IMR-90 (cell line): Measurements from ENCODE around the gene ROBO1. TPM values are rescaled to one million over a fixed set of nuclear protein-coding genes. Genes with fewer than 3 reads are reported as not detected.

Experiments used
- ATAC-seq: fragments of 200-7000 bp; cut with Tn5 transposase; 2 replicates; pipeline ENCODE4 v1.9.1; 2020; ENCODE audit warnings: low read depth, mild to moderate bottlenecking, moderate library complexity
- BruUV-seq: library from RNA; stranded (reverse); fragments of 400-500 nt; replicated peaks from 2 replicates; lab custom pipeline; 2021; lab: Mats Ljungman, UMichigan
- CTCF ChIA-PET: fragments of 300-600 bp; formaldehyde crosslinking; extraction: SDS; loops from one replicate; lab custom pipeline; 2021; ENCODE audit warnings: antibody characterized with exemption; lab: Yijun Ruan, JAX
- POLR2A ChIA-PET: fragments of 300-600 bp; sonication (Branson Sonifier 250); formaldehyde crosslinking; loops from one replicate; lab custom pipeline; 2022; ENCODE audit warnings: antibody characterized with exemption; ENCODE audit not compliant: unreplicated experiment; lab: Charles Lee
- DNase-seq: peaks from one replicate; pipeline ENCODE4 v3.0.0; 2013
- H2AFZ ChIP-seq: replicated peaks from 2 replicates; pipeline ENCODE3; 2013; ENCODE audit warnings: low read length, mild to moderate bottlenecking; ENCODE audit not compliant: poor library complexity
- H2AK5ac ChIP-seq: 2 replicates; pipeline ENCODE4 v1.6.1; 2013; ENCODE audit warnings: low read depth, low read length, inconsistent platforms
- H2AK9ac ChIP-seq: replicated peaks from 2 replicates; pipeline ENCODE3; 2013; ENCODE audit warnings: mild to moderate bottlenecking, low read depth, low read length, moderate library complexity; ENCODE audit not compliant: poor library complexity
- H2BK120ac ChIP-seq: 2 replicates; pipeline ENCODE4 v1.6.1; 2013; ENCODE audit warnings: low read depth, low read length, inconsistent platforms
- H2BK15ac ChIP-seq: 3 replicates; pipeline ENCODE4 v1.6.1; 2013; ENCODE audit warnings: low read depth, low read length, inconsistent platforms
- H2BK20ac ChIP-seq: 2 replicates; pipeline ENCODE4 v1.6.1; 2013; ENCODE audit warnings: low read depth, mild to moderate bottlenecking, inconsistent platforms, low read length, moderate library complexity
- H2BK5ac ChIP-seq: 2 replicates; pipeline ENCODE4 v1.6.1; 2013; ENCODE audit warnings: mild to moderate bottlenecking, low read depth, low read length, inconsistent platforms; ENCODE audit not compliant: poor library complexity, severe bottlenecking
- H3K14ac ChIP-seq: replicated peaks from 2 replicates; pipeline ENCODE4 v1.6.1; 2013; ENCODE audit warnings: low read depth, low read length, inconsistent platforms
- H3K18ac ChIP-seq: 2 replicates; pipeline ENCODE4 v1.6.1; 2013; ENCODE audit warnings: low read depth, low read length, control low read depth
- H3K23ac ChIP-seq: 2 replicates; pipeline ENCODE4 v1.6.1; 2013; ENCODE audit warnings: low read depth, low read length, inconsistent platforms
- H3K27ac ChIP-seq: 2 replicates; pipeline ENCODE4 v1.5.1; 2013; ENCODE audit warnings: mild to moderate bottlenecking, control low read depth, low read length; ENCODE audit not compliant: insufficient read depth
- H3K27me3 ChIP-seq: 2 replicates; pipeline ENCODE4 v1.6.1; 2013; ENCODE audit warnings: low read length; ENCODE audit not compliant: control insufficient read depth, insufficient read depth
- H3K36me3 ChIP-seq: 2 replicates; pipeline ENCODE4 v1.6.1; 2013; ENCODE audit warnings: low read length, mixed read lengths; ENCODE audit not compliant: control insufficient read depth, insufficient read depth
- H3K4ac ChIP-seq: 2 replicates; pipeline ENCODE4 v1.6.1; 2013; ENCODE audit warnings: low read depth, low read length, inconsistent platforms
- H3K4me1 ChIP-seq: 2 replicates; pipeline ENCODE4 v1.6.1; 2013; ENCODE audit warnings: low read length, mixed read lengths; ENCODE audit not compliant: control insufficient read depth, insufficient read depth
- H3K4me2 ChIP-seq: 2 replicates; pipeline ENCODE4 v1.6.1; 2013; ENCODE audit warnings: low read depth, mild to moderate bottlenecking, control low read depth, low read length, moderate library complexity
- H3K4me3 ChIP-seq: 2 replicates; pipeline ENCODE4 v1.5.1; 2013; ENCODE audit warnings: low read depth, mild to moderate bottlenecking, control low read depth, low read length, moderate library complexity; ENCODE audit not compliant: insufficient read depth
- H3K56ac ChIP-seq: 2 replicates; pipeline ENCODE4 v1.6.1; 2013; ENCODE audit warnings: low read length, inconsistent platforms; ENCODE audit not compliant: insufficient read depth; ENCODE audit errors: extremely low read depth
- H3K79me1 ChIP-seq, 2 experiments: 2 replicates each; pipeline ENCODE4 v1.6.1; 2013; ENCODE audit warnings: low read length in 2 of 2, inconsistent platforms in 1 of 2, low read depth in 1 of 2
- H3K9ac ChIP-seq: 2 replicates; pipeline ENCODE4 v1.6.1; 2013; ENCODE audit warnings: low read depth, low read length, control low read depth
- H3K9me1 ChIP-seq: 2 replicates; pipeline ENCODE4 v1.6.1; 2013; ENCODE audit warnings: low read length, inconsistent platforms; ENCODE audit not compliant: insufficient read depth
- H3K9me3 ChIP-seq: 2 replicates; pipeline ENCODE4 v1.6.1; 2013; ENCODE audit warnings: low read length; ENCODE audit not compliant: control insufficient read depth, insufficient read depth
- H4K20me1 ChIP-seq: 2 replicates; pipeline ENCODE4 v1.6.1; 2013; ENCODE audit warnings: low read length, inconsistent platforms; ENCODE audit not compliant: insufficient read depth
- H4K5ac ChIP-seq: 2 replicates; pipeline ENCODE4 v1.6.1; 2013; ENCODE audit warnings: mild to moderate bottlenecking, low read depth, low read length, control low read depth
- H4K8ac ChIP-seq, 2 experiments: 2 replicates each; pipeline ENCODE4 v1.6.1; 2013; ENCODE audit warnings: low read depth in 2 of 2, low read length in 2 of 2, control low read depth in 1 of 2, inconsistent platforms in 1 of 2
- H4K91ac ChIP-seq: 2 replicates; pipeline ENCODE4 v1.6.1; 2013; ENCODE audit warnings: low read depth, low read length, inconsistent platforms; ENCODE audit not compliant: insufficient read depth
- BHLHE40 ChIP-seq: fragments of 150-350 bp; IDR thresholded peaks from 2 replicates; pipeline ENCODE4 v1.6.1; 2016; ENCODE audit warnings: mild to moderate bottlenecking, low read depth, low read length
- CEBPB ChIP-seq: IDR thresholded peaks from 2 replicates; pipeline ENCODE4 v1.6.1; 2012; ENCODE audit warnings: low read depth, low read length, improper control_type of control experiment
- CHD1 ChIP-seq: IDR thresholded peaks from 2 replicates; pipeline ENCODE4 v1.6.1; 2012; ENCODE audit warnings: low read depth, low read length, improper control_type of control experiment
- FOS ChIP-seq: fragments of 150-350 bp; IDR thresholded peaks from 2 replicates; pipeline ENCODE4 v1.6.1; 2016; ENCODE audit warnings: low read depth, low read length
- MAFK ChIP-seq: IDR thresholded peaks from 2 replicates; pipeline ENCODE4 v1.6.1; 2012; ENCODE audit warnings: low read depth, low read length, improper control_type of control experiment
- MAZ ChIP-seq: IDR thresholded peaks from 2 replicates; pipeline ENCODE4 v1.6.1; 2012; ENCODE audit warnings: low read depth, mild to moderate bottlenecking, low read length, improper control_type of control experiment, moderate library complexity, borderline replicate concordance
- MXI1 ChIP-seq: IDR thresholded peaks from 2 replicates; pipeline ENCODE4 v1.6.1; 2012; ENCODE audit warnings: low read depth, mild to moderate bottlenecking, low read length, moderate library complexity, borderline replicate concordance
- NFE2L2 ChIP-seq: fragments of 150-350 bp; IDR thresholded peaks from 2 replicates; pipeline ENCODE4 v1.6.1; 2016; ENCODE audit warnings: low read depth, mild to moderate bottlenecking, low read length
- POLR2A ChIP-seq: IDR thresholded peaks from 2 replicates; pipeline ENCODE4 v1.6.1; 2012; ENCODE audit warnings: mild to moderate bottlenecking, low read depth, low read length
- RAD21 ChIP-seq: IDR thresholded peaks from 2 replicates; pipeline ENCODE4 v1.6.1; 2012; ENCODE audit warnings: low read length, improper control_type of control experiment
- RCOR1 ChIP-seq: IDR thresholded peaks from 2 replicates; pipeline ENCODE4 v1.6.1; 2012; ENCODE audit warnings: mild to moderate bottlenecking, low read length, improper control_type of control experiment; ENCODE audit not compliant: insufficient replicate concordance
- RFX5 ChIP-seq: IDR thresholded peaks from 2 replicates; pipeline ENCODE4 v1.8.0; 2012; ENCODE audit warnings: low read depth, mild to moderate bottlenecking, low read length, moderate library complexity
- SMC3 ChIP-seq: fragments of 150-350 bp; IDR thresholded peaks from 2 replicates; pipeline ENCODE4 v1.6.1; 2016; ENCODE audit warnings: low read depth, mild to moderate bottlenecking, antibody characterized with exemption, low read length, moderate library complexity
- WGBS, 2 experiments: methylation state at CpG; one replicate each; pipeline versions ENCODE4 v1.1.5 to v1.1.7; 2013; ENCODE audit warnings: missing lambda C conversion rate in 2 of 2; ENCODE audit not compliant: insufficient read length in 1 of 2; ENCODE audit errors: extremely low coverage in 2 of 2; 5-methylcytosine and 5-hydroxymethylcytosine counted together
- dilution Hi-C: fragments of 300-500 bp; cut with HindIII; formaldehyde crosslinking; loops from one replicate; pipeline ENCODE4 v1.14.3; 2018; ENCODE audit warnings: low sequenced_read_pairs; ENCODE audit not compliant: unreplicated experiment
- in situ Hi-C: fragments of 300-500 bp; cut with MboI; formaldehyde crosslinking; loops from 3 replicates; pipeline ENCODE4 v1.14.3; 2019; ENCODE audit warnings: low sequenced_read_pairs, inconsistent platforms, mixed read lengths
- intact Hi-C: fragments of 100-400 bp; cut with micrococcal nuclease; formaldehyde crosslinking; loops from 2 replicates; pipeline ENCODE4 v1.10.0; 2022
- polyA plus RNA-seq, 3 experiments: library from polyadenylated mRNA; depleted of rRNA; stranded (reverse); fragments of >200 nt; gene quantifications; 2 replicates each; pipeline ENCODE4 v1.2.3, GENCODE V29; 2012; ENCODE audit warnings: low replicate concordance in 1 of 3
- total RNA-seq: library from RNA; depleted of rRNA; stranded (reverse); fragments of >200 nt; gene quantifications from 2 replicates; pipeline ENCODE4 v1.2.3, GENCODE V29; 2012
- TF ChIP-seq, protein P1 (sequence below): fragments of 150-350 bp; IDR thresholded peaks from 2 replicates; pipeline ENCODE4 v1.6.1; 2017; ENCODE audit warnings: mild to moderate bottlenecking, antibody characterized with exemption, low read length, low read depth
- TF ChIP-seq, protein P2 (sequence below): fragments of 150-350 bp; IDR thresholded peaks from 2 replicates; pipeline ENCODE4 v1.6.1; 2016; ENCODE audit warnings: low read depth, mild to moderate bottlenecking, low read length, moderate library complexity, borderline replicate concordance
- TF ChIP-seq, protein P3 (sequence below): conservative IDR thresholded peaks from 2 replicates; pipeline ENCODE4 v1.5.1; 2012; ENCODE audit warnings: mild to moderate bottlenecking, low read depth, low read length, improper control_type of control experiment

ROBO1 gene
- total and polyA plus RNA-seq, 2 of the 4 experiments (the other 2 are of a cell fraction) = 24.1 to 53.9 TPM

DNA sequence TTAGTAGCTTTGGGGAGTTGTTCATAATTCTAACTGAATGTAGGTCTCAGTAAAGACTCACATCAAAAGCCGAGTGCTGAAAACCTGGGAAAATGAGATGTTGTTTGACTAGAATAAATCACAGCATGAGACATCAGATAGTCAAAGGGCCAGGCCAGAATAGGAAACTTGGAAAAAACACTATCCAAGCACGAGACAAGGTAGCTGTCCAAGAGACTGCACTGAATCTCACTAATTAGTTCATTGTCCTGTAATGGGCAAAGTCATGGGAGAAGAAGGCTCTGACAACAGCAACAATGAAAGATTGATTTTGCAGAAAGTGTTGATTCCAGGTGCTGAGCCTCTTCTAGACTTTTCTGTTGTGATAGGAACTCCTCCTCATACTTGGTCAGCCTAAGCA, 314.2 kb downstream of the ROBO1 start:
- no peak overlapping the region for H3K18ac ChIP-seq
- H3K36me3 ChIP-seq = no peaks in the 10 kb centered on the region
- no peak overlapping the region for H2AFZ ChIP-seq
- H3K56ac ChIP-seq = no peak overlapping the region
- no TSS peak for BruUV-seq
- H3K4me3 ChIP-seq = no peak overlapping the region
- ATAC-seq (no peak), DNase-seq (no peak)
- H3K14ac ChIP-seq = no peak overlapping the region
- 80% methylated on average over 1 of the region's 2 CpGs; no CpG with 5 or more reads in 1 of the 2 experiments for WGBS, 2 experiments
- TF ChIP-seq RCOR1 (no peak), POLR2A (no peak), CEBPB (no peak), SMC3 (no peak), MXI1 (no peak), NFE2L2 (no peak), RAD21 (no peak), MAFK (no peak), MAZ (no peak), CHD1 (no peak), BHLHE40 (no peak), FOS (no peak), RFX5 (no peak)
- TF ChIP-seq, protein P1, sequence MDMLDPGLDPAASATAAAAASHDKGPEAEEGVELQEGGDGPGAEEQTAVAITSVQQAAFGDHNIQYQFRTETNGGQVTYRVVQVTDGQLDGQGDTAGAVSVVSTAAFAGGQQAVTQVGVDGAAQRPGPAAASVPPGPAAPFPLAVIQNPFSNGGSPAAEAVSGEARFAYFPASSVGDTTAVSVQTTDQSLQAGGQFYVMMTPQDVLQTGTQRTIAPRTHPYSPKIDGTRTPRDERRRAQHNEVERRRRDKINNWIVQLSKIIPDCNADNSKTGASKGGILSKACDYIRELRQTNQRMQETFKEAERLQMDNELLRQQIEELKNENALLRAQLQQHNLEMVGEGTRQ = no peak
- TF ChIP-seq, protein P2, sequence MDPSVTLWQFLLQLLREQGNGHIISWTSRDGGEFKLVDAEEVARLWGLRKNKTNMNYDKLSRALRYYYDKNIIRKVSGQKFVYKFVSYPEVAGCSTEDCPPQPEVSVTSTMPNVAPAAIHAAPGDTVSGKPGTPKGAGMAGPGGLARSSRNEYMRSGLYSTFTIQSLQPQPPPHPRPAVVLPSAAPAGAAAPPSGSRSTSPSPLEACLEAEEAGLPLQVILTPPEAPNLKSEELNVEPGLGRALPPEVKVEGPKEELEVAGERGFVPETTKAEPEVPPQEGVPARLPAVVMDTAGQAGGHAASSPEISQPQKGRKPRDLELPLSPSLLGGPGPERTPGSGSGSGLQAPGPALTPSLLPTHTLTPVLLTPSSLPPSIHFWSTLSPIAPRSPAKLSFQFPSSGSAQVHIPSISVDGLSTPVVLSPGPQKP = no peak
- TF ChIP-seq, protein P3, sequence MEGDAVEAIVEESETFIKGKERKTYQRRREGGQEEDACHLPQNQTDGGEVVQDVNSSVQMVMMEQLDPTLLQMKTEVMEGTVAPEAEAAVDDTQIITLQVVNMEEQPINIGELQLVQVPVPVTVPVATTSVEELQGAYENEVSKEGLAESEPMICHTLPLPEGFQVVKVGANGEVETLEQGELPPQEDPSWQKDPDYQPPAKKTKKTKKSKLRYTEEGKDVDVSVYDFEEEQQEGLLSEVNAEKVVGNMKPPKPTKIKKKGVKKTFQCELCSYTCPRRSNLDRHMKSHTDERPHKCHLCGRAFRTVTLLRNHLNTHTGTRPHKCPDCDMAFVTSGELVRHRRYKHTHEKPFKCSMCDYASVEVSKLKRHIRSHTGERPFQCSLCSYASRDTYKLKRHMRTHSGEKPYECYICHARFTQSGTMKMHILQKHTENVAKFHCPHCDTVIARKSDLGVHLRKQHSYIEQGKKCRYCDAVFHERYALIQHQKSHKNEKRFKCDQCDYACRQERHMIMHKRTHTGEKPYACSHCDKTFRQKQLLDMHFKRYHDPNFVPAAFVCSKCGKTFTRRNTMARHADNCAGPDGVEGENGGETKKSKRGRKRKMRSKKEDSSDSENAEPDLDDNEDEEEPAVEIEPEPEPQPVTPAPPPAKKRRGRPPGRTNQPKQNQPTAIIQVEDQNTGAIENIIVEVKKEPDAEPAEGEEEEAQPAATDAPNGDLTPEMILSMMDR = no peak
- H4K8ac ChIP-seq = no peak overlapping the region
- dilution Hi-C loops (no loop called here), intact Hi-C loops (no loop called here), in situ Hi-C loops (no loop called here)
- no peak overlapping the region for H2BK5ac ChIP-seq
- H3K23ac ChIP-seq = no peak overlapping the region
- H3K4me2 ChIP-seq = no peak overlapping the region
- H3K27ac ChIP-seq = no peak overlapping the region
- no peak overlapping the region for H4K5ac ChIP-seq
- CTCF ChIA-PET = no interaction called here
- no peak overlapping the region for H2AK5ac ChIP-seq
- H4K20me1 ChIP-seq = no peaks in the 10 kb centered on the region
- no peak overlapping the region for H3K4ac ChIP-seq
- no peaks in the 10 kb centered on the region for H3K9me1 ChIP-seq
- no peak overlapping the region for H2BK120ac ChIP-seq
- no peaks in the 10 kb centered on the region for H3K9me3 ChIP-seq
- H3K79me1 ChIP-seq = no peaks in the 10 kb centered on the region
- no peak overlapping the region for H3K9ac ChIP-seq
- H3K27me3 ChIP-seq = no peaks in the 10 kb centered on the region
- H3K4me1 ChIP-seq = no peaks in the 10 kb centered on the region
- no peak overlapping the region for H2BK15ac ChIP-seq
- H4K91ac ChIP-seq = no peak overlapping the region
- no peak overlapping the region for H2AK9ac ChIP-seq
- no peak overlapping the region for H2BK20ac ChIP-seq
- POLR2A ChIA-PET = no interaction called here
